MM.1S (cell line): ENCODE data around the gene PDE6G.

Experiments used
- EZH2 ChIP-seq: fragments of 300-600 bp; sonication (generic); optimal IDR thresholded peaks from 2 replicates; pipeline ENCODE3; 2017; ENCODE audit warnings: low read depth, mild to moderate bottlenecking, antibody characterized with exemption, low read length, mixed read lengths
- EZH2phosphoT487 ChIP-seq: fragments of 300-600 bp; sonication (generic); IDR thresholded peaks from 2 replicates; pipeline ENCODE4 v1.6.1; 2018; ENCODE audit warnings: antibody characterized with exemption, low read length
- TF ChIP-seq, protein P1 (sequence below): fragments of 300-600 bp; sonication (generic); IDR thresholded peaks from 2 replicates; pipeline ENCODE4 v1.5.1; 2016; ENCODE audit warnings: antibody characterized with exemption, low read length, mixed read lengths

DNA sequence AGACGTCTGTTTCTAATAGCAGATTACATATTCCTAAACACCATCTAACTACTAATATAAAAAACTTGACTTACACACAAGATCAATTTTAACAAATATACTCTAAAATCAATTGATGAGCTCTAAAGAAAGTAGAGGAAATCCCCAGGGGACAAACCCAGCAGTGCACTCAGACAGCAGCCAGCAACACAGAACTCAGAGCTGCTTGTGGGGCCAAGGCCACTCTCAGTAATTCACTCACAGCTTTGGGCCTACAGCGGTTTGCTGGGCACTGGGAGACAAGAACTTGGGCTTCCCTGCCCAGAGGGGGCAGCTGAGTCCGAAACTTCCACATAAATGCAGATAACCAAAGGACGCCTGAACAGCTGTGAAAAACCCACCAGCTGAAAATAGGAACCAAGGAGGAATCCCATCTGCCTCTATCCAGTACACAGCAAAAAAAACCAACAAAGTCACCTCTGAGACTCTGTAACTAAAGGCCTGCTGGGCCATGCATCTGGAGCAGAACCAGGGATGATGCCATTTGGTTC is 40.9 kb downstream of the PDE6G start:
- TF ChIP-seq, protein P1, sequence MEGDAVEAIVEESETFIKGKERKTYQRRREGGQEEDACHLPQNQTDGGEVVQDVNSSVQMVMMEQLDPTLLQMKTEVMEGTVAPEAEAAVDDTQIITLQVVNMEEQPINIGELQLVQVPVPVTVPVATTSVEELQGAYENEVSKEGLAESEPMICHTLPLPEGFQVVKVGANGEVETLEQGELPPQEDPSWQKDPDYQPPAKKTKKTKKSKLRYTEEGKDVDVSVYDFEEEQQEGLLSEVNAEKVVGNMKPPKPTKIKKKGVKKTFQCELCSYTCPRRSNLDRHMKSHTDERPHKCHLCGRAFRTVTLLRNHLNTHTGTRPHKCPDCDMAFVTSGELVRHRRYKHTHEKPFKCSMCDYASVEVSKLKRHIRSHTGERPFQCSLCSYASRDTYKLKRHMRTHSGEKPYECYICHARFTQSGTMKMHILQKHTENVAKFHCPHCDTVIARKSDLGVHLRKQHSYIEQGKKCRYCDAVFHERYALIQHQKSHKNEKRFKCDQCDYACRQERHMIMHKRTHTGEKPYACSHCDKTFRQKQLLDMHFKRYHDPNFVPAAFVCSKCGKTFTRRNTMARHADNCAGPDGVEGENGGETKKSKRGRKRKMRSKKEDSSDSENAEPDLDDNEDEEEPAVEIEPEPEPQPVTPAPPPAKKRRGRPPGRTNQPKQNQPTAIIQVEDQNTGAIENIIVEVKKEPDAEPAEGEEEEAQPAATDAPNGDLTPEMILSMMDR = no peak
- no peak for TF ChIP-seq EZH2
- no peak for TF ChIP-seq EZH2phosphoT487
